Neural progenitor cell (in vitro differentiated cells): ENCODE results near the gene SPC24. TPM values are rescaled to one million over a fixed set of nuclear protein-coding genes. Genes with fewer than 3 reads are reported as not detected.

ENCODE experiments used
- DNase-seq: peaks from one replicate; pipeline ENCODE4 v3.0.0-alpha.2; 2016; ENCODE audit warnings: low spot score
- H2AFZ ChIP-seq: fragments of 200-600 bp; sonication (generic); replicated peaks from 2 replicates; pipeline ENCODE4 v1.6.1; 2016; ENCODE audit warnings: antibody characterized with exemption
- H3F3A ChIP-seq: fragments of 200-600 bp; sonication (generic); 2 replicates; pipeline ENCODE4 v1.6.1; 2016; ENCODE audit warnings: antibody characterized with exemption, low read depth
- H3K27ac ChIP-seq: fragments of 200-600 bp; sonication (generic); 2 replicates; pipeline ENCODE4 v1.5.1; 2016; ENCODE audit warnings: mild to moderate bottlenecking
- H3K27me3 ChIP-seq: fragments of 200-600 bp; sonication (generic); 2 replicates; pipeline ENCODE4 v1.6.1; 2016; ENCODE audit warnings: mild to moderate bottlenecking, moderate library complexity
- H3K36me3 ChIP-seq: fragments of 200-600 bp; sonication (generic); 2 replicates; pipeline ENCODE4 v1.5.1; 2016
- H3K4me1 ChIP-seq: fragments of 200-600 bp; sonication (generic); 2 replicates; pipeline ENCODE4 v1.6.1; 2016; ENCODE audit warnings: mixed run types
- H3K4me2 ChIP-seq: fragments of 200-600 bp; sonication (generic); 2 replicates; pipeline ENCODE4 v1.6.1; 2016
- H3K4me3 ChIP-seq: fragments of 200-600 bp; sonication (generic); 2 replicates; pipeline ENCODE4 v1.5.1; 2016
- H3K79me2 ChIP-seq: fragments of 200-600 bp; sonication (generic); 2 replicates; pipeline ENCODE4 v1.6.1; 2016; ENCODE audit warnings: low read depth
- H3K9ac ChIP-seq: fragments of 200-600 bp; sonication (generic); 2 replicates; pipeline ENCODE4 v1.6.1; 2016
- H3K9me3 ChIP-seq: fragments of 200-600 bp; sonication (generic); 2 replicates; pipeline ENCODE4 v1.5.1; 2016; ENCODE audit warnings: low read depth
- H4K20me1 ChIP-seq: fragments of 200-600 bp; sonication (generic); 2 replicates; pipeline ENCODE4 v1.6.1; 2016; ENCODE audit warnings: low read depth
- H3K27ac Mint-ChIP-seq: 3 replicates; pipeline ENCODE4 v1.8.0; 2021; ENCODE audit warnings: mixed read lengths
- H3K27me3 Mint-ChIP-seq: 2 replicates; pipeline ENCODE4 v1.8.0; 2022; ENCODE audit warnings: low read depth, mild to moderate bottlenecking, inconsistent platforms, moderate library complexity, mixed read lengths; ENCODE audit not compliant: insufficient read depth
- H3K36me3 Mint-ChIP-seq: 3 replicates; pipeline ENCODE4 v1.8.0; 2021; ENCODE audit warnings: mixed read lengths
- H3K4me1 Mint-ChIP-seq: 3 replicates; pipeline ENCODE4 v1.8.0; 2021; ENCODE audit warnings: mixed read lengths
- H3K4me3 Mint-ChIP-seq: 3 replicates; pipeline ENCODE4 v1.8.0; 2021; ENCODE audit warnings: mild to moderate bottlenecking, moderate library complexity, mixed read lengths
- H3K9me3 Mint-ChIP-seq: 3 replicates; pipeline ENCODE4 v1.8.0; 2020; ENCODE audit warnings: mixed read lengths
- EZH2 ChIP-seq: fragments of 200-600 bp; sonication (generic); IDR thresholded peaks from 2 replicates; pipeline ENCODE4 v1.6.1; 2017; ENCODE audit warnings: antibody characterized with exemption, mild to moderate bottlenecking, moderate library complexity
- EZH2phosphoT487 ChIP-seq: fragments of 200-600 bp; sonication (generic); IDR thresholded peaks from 2 replicates; pipeline ENCODE4 v1.6.1; 2017; ENCODE audit warnings: antibody characterized with exemption
- total RNA-seq: library from RNA; depleted of rRNA; stranded (reverse); fragments of >200 nt; gene quantifications from 2 replicates; pipeline ENCODE4 v1.2.3, GENCODE V29; 2015; ENCODE audit warnings: low replicate concordance
- TF ChIP-seq, protein P1 (sequence below): fragments of 200-600 bp; sonication (generic); IDR thresholded peaks from 2 replicates; pipeline ENCODE4 v1.5.1; 2017; ENCODE audit warnings: antibody characterized with exemption, mild to moderate bottlenecking

The SPC24 gene
- total RNA-seq, 1 donor from 2014 or later, result 57.1 TPM

DNA sequence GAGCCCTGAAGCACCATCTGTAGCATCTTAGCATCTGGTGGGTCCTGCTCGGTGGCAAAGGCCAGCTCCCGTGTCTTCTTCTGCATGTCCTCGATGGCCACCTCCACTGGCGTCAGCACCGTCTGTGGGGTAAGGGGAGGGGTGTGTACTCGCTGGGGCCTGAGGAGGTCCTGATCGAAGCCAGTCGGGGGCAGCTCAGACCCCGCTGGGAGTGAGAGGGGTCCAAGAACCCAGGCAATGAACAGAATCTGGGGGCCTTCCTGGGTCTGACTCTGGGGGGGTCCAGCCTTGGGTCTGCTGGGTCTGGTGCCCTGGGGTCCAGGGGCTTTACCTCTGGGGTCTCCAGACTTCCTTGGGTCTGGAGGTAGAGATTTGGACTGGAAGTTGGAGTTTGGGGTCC lies 45.3 kb upstream of the SPC24 start:
- H3K4me3 Mint-ChIP-seq, result no peak overlapping the region
- Histone ChIP-seq H4K20me1 (peaks cover 6% of the 10 kb centered on the region), H3K4me3 (no peak overlapping the region), H3K4me2 (no peak overlapping the region), H3K9me3 (no peaks in the 10 kb centered on the region), H3K79me2 (no peaks in the 10 kb centered on the region), H3K36me3 (no peaks in the 10 kb centered on the region), H3F3A (peaks cover 13% of the 10 kb centered on the region), H3K27me3 (no peaks in the 10 kb centered on the region), H2AFZ (no peak overlapping the region), H3K27ac (no peak overlapping the region), H3K4me1 (no peaks in the 10 kb centered on the region), H3K9ac (no peak overlapping the region)
- DNase-seq, result no peak
- H3K27ac Mint-ChIP-seq, result no peak overlapping the region
- H3K36me3 Mint-ChIP-seq, result no peaks in the 10 kb centered on the region
- H3K27me3 Mint-ChIP-seq, result peaks cover 6% of the 10 kb centered on the region
- TF ChIP-seq EZH2phosphoT487 (no peak), EZH2 (no peak)
- TF ChIP-seq, protein P1, sequence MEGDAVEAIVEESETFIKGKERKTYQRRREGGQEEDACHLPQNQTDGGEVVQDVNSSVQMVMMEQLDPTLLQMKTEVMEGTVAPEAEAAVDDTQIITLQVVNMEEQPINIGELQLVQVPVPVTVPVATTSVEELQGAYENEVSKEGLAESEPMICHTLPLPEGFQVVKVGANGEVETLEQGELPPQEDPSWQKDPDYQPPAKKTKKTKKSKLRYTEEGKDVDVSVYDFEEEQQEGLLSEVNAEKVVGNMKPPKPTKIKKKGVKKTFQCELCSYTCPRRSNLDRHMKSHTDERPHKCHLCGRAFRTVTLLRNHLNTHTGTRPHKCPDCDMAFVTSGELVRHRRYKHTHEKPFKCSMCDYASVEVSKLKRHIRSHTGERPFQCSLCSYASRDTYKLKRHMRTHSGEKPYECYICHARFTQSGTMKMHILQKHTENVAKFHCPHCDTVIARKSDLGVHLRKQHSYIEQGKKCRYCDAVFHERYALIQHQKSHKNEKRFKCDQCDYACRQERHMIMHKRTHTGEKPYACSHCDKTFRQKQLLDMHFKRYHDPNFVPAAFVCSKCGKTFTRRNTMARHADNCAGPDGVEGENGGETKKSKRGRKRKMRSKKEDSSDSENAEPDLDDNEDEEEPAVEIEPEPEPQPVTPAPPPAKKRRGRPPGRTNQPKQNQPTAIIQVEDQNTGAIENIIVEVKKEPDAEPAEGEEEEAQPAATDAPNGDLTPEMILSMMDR, result no peak
- H3K9me3 Mint-ChIP-seq, result no peaks in the 10 kb centered on the region
- peaks cover 2% of the 10 kb centered on the region for H3K4me1 Mint-ChIP-seq

DNA sequence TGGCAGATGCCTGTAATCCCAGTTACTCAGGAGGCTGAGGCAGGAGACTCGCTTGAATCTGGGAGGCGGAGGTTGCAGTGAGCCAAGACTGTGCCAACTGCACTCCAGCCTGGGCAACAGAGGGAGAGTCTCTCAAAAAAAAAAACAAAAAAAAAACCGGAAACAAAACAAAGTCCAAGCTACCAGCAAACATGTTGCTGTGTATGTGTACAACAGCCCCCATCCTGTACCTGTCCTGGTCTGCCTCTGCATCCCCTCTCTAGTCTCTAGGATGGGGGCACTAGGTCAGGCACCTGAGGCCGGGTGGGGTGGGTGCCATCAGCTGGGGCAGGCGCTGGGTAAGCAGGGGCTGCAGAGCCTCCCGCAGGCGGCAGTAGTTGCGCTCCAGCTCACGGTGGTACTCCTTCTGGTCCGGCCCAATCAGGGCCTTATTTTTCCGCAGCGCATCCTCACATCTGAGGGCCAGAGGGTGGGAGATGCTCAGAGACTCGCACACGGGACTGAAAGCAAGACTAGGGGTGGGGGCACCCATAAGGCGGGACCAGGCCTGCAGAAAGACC lies 44.5 kb upstream of the SPC24 start:
- Histone ChIP-seq H3K27ac (no peak overlapping the region), H3K27me3 (no peaks in the 10 kb centered on the region), H4K20me1 (peaks cover 6% of the 10 kb centered on the region), H3K9ac (no peak overlapping the region), H3K4me1 (no peaks in the 10 kb centered on the region), H2AFZ (no peak overlapping the region), H3K9me3 (no peaks in the 10 kb centered on the region), H3K36me3 (no peaks in the 10 kb centered on the region), H3K4me3 (no peak overlapping the region), H3K4me2 (no peak overlapping the region), H3K79me2 (no peaks in the 10 kb centered on the region), H3F3A (peaks cover 16% of the 10 kb centered on the region)
- no peaks in the 10 kb centered on the region for H3K9me3 Mint-ChIP-seq
- peaks cover 8% of the 10 kb centered on the region for H3K27me3 Mint-ChIP-seq
- TF ChIP-seq EZH2phosphoT487 (no peak), EZH2 (no peak)
- TF ChIP-seq, protein P1, result no peak
- no peak for DNase-seq
- H3K4me1 Mint-ChIP-seq, result peaks cover 5% of the 10 kb centered on the region
- no peaks in the 10 kb centered on the region for H3K36me3 Mint-ChIP-seq
- peak overlapping the region; percentile 46 for H3K27ac Mint-ChIP-seq
- H3K4me3 Mint-ChIP-seq, result no peak overlapping the region

DNA sequence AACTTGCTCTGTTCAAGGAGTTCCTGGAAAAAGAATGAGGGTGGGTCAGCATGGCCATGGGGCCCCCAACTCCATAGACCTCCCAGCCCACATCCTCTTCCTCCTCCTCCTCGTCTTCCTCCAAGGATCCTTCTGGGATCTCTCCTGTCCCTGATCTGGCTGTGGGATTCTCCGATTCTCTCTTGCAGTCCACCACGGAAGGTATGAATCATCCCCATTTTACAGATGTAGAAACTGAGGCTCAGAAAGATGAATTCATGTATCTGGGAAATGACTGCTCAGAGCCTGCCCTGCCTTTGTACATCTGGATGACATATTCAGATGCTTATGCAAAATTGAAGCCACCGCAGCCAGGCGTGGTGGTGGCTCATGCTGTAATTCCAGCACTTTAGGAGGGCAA lies 43.9 kb upstream of the SPC24 start:
- Mint-ChIP-seq H3K27me3 (peaks cover 8% of the 10 kb centered on the region), H3K27ac (no peak overlapping the region), H3K4me1 (peaks cover 5% of the 10 kb centered on the region), H3K36me3 (no peaks in the 10 kb centered on the region), H3K9me3 (no peaks in the 10 kb centered on the region), H3K4me3 (no peak overlapping the region)
- no peaks in the 10 kb centered on the region for H3K9me3 ChIP-seq
- no peak overlapping the region for H3K4me2 ChIP-seq
- H3K27me3 ChIP-seq, result no peaks in the 10 kb centered on the region
- no peak overlapping the region for H3K4me3 ChIP-seq
- no peak for TF ChIP-seq EZH2phosphoT487
- no peak for TF ChIP-seq EZH2
- H3K36me3 ChIP-seq, result no peaks in the 10 kb centered on the region
- H3K9ac ChIP-seq, result no peak overlapping the region
- DNase-seq, result no peak
- H4K20me1 ChIP-seq, result peaks cover 6% of the 10 kb centered on the region
- H3K79me2 ChIP-seq, result no peaks in the 10 kb centered on the region
- peaks cover 16% of the 10 kb centered on the region for H3F3A ChIP-seq
- no peaks in the 10 kb centered on the region for H3K4me1 ChIP-seq
- no peak overlapping the region for H3K27ac ChIP-seq
- no peak overlapping the region for H2AFZ ChIP-seq

DNA sequence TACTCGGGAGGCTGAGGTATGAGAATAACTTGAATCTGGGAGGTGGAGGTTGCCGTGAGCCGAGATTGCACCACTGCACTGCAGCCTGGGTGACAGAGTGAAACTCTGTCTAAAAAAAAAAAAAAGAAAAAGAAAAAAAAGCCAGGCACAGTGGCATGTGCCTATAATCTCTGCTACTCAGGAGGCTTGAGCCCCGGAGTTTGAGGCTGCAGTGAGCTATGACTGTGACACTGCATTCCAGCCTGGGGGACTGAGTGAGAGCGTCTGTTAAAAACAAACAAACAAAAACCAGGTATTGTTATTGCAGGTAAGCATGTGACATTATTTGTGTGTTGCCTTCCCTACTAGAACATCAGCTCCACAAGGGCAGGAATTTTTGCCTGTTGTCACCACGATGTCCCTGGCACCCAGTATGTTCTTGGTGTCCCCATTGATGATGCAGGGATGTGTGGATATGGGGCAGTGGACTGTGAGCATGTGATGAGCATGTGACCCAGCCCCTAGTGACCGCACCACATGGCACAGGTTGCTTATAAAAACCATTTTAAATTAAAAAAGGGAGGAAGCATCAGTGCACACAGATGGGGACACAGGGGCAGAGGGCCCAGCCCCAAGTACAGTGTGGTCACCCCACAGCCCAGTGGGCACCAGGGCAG lies 43.3 kb upstream of the SPC24 start:
- Mint-ChIP-seq H3K9me3 (no peaks in the 10 kb centered on the region), H3K27ac (no peak overlapping the region), H3K36me3 (no peaks in the 10 kb centered on the region), H3K27me3 (peaks cover 8% of the 10 kb centered on the region), H3K4me3 (peak overlapping the region; percentile 73), H3K4me1 (peaks cover 5% of the 10 kb centered on the region)
- no peaks in the 10 kb centered on the region for H3K27me3 ChIP-seq
- H3K27ac ChIP-seq, result no peak overlapping the region
- TF ChIP-seq EZH2 (no peak), EZH2phosphoT487 (no peak)
- TF ChIP-seq, protein P1, result no peak
- no peak overlapping the region for H3K4me3 ChIP-seq
- no peaks in the 10 kb centered on the region for H3K4me1 ChIP-seq
- no peaks in the 10 kb centered on the region for H3K36me3 ChIP-seq
- H3K9me3 ChIP-seq, result no peaks in the 10 kb centered on the region
- no peak overlapping the region for H3K4me2 ChIP-seq
- H3K9ac ChIP-seq, result no peak overlapping the region
- H2AFZ ChIP-seq, result no peak overlapping the region
- no peaks in the 10 kb centered on the region for H3K79me2 ChIP-seq
- DNase-seq, result no peak
- peaks cover 16% of the 10 kb centered on the region for H3F3A ChIP-seq
- peaks cover 6% of the 10 kb centered on the region for H4K20me1 ChIP-seq
